ENCODE measurements around the gene C1QTNF6.

GRCh38 chr22:37156686-37157435 lies 31.2 kb downstream of the C1QTNF6 start:
- TF ChIP-seq, protein P1, sequence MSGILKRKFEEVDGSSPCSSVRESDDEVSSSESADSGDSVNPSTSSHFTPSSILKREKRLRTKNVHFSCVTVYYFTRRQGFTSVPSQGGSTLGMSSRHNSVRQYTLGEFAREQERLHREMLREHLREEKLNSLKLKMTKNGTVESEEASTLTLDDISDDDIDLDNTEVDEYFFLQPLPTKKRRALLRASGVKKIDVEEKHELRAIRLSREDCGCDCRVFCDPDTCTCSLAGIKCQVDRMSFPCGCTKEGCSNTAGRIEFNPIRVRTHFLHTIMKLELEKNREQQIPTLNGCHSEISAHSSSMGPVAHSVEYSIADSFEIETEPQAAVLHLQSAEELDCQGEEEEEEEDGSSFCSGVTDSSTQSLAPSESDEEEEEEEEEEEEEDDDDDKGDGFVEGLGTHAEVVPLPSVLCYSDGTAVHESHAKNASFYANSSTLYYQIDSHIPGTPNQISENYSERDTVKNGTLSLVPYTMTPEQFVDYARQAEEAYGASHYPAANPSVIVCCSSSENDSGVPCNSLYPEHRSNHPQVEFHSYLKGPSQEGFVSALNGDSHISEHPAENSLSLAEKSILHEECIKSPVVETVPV (CRISPR knock-in tag; IDR thresholded peaks at IDR 0.05): no peak
- TF ChIP-seq ESRRG (CRISPR knock-in tag; IDR thresholded peaks at IDR 0.05) (no peak), PATZ1 (CRISPR knock-in tag; IDR thresholded peaks at IDR 0.05; ENCODE audit: borderline replicate concordance) (no peak), ISL1 (CRISPR knock-in tag; IDR thresholded peaks at IDR 0.05) (no peak), RARB (CRISPR knock-in tag; IDR thresholded peaks at IDR 0.05) (no peak), OSR1 (CRISPR knock-in tag; IDR thresholded peaks at IDR 0.05) (no peak), ZFP3 (CRISPR knock-in tag; IDR thresholded peaks at IDR 0.05) (no peak), ZNF8 (CRISPR knock-in tag; IDR thresholded peaks at IDR 0.05) (no peak), CSDC2 (CRISPR knock-in tag; IDR thresholded peaks at IDR 0.05) (no peak), ZNF70 (CRISPR knock-in tag; IDR thresholded peaks at IDR 0.05) (no peak)
